AG04450 (cell line): ENCODE data around the gene KRTAP20-4. TPM values are rescaled to one million over a fixed set of nuclear protein-coding genes. Genes with fewer than 3 reads are reported as not detected.

Source experiments
- CTCF ChIA-PET: fragments of 300-600, 350-600 bp; formaldehyde crosslinking; extraction: SDS; loops from one replicate; lab custom pipeline; 2022; ENCODE audit warnings: antibody characterized with exemption, inconsistent platforms; lab: Charles Lee
- POLR2A ChIA-PET: fragments of 350-600 bp; formaldehyde crosslinking; extraction: SDS; loops from one replicate; lab custom pipeline; 2021; ENCODE audit warnings: antibody characterized with exemption, inconsistent platforms; lab: Yijun Ruan, JAX
- DNase-seq: peaks from one replicate; pipeline ENCODE4 v3.0.0-alpha.2; 2011; ENCODE audit warnings: low read depth, low spot score
- H3K27ac ChIP-seq: one replicate; pipeline ENCODE4 v1.5.1; 2012; ENCODE audit warnings: low read depth, low read length, control low read depth
- H3K27me3 ChIP-seq: one replicate; pipeline ENCODE4 v1.6.0; 2012; ENCODE audit warnings: low read length; ENCODE audit not compliant: control insufficient read depth, insufficient read depth
- H3K4me3 ChIP-seq: 2 replicates; pipeline ENCODE4 v1.5.1; 2011; ENCODE audit warnings: mild to moderate bottlenecking, low read depth, low read length, control low read depth
- H3K9me3 ChIP-seq: 2 replicates; pipeline ENCODE4 v1.5.1; 2012; ENCODE audit warnings: low read length; ENCODE audit not compliant: control insufficient read depth, insufficient read depth
- CTCF ChIP-seq: IDR thresholded peaks from 2 replicates; pipeline ENCODE4 v1.5.1; 2011; ENCODE audit warnings: low read depth, low read length, control low read depth, inconsistent platforms
- polyA plus RNA-seq: library from polyadenylated mRNA; depleted of rRNA; stranded (reverse); fragments of >200 nt; gene quantifications from 2 replicates; pipeline ENCODE4 v1.2.3, GENCODE V29; 2011

KRTAP20-4 gene
- polyA plus RNA-seq, 1 experiment, result not detected

- CTCF ChIA-PET, result no interaction called here
- TF ChIP-seq CTCF, result no peak
- Histone ChIP-seq H3K9me3 (peaks cover 37% of the 10 kb centered on the region), H3K4me3 (no peak overlapping the region), H3K27ac (no peak overlapping the region), H3K27me3 (no peaks in the 10 kb centered on the region)
- POLR2A ChIA-PET, result no interaction called here
- DNase-seq, result no peak
Measured at GRCh38 chr21:30623362-30623761, 2.9 kb downstream of the KRTAP20-4 start.

GRCh38 chr21:30625449-30626165, 5.2 kb downstream of the KRTAP20-4 start:
- H3K27me3 ChIP-seq, result no peaks in the 10 kb centered on the region
- ChIA-PET POLR2A (no interaction called here), CTCF (no interaction called here)
- H3K27ac ChIP-seq, result no peak overlapping the region
- peaks cover 39% of the 10 kb centered on the region for H3K9me3 ChIP-seq
- TF ChIP-seq CTCF, result no peak
- no peak overlapping the region for H3K4me3 ChIP-seq
- DNase-seq, result no peak

- no peaks in the 10 kb centered on the region for H3K27me3 ChIP-seq
- ChIA-PET CTCF (no interaction called here), POLR2A (no interaction called here)
- DNase-seq, result no peak
- peaks cover 34% of the 10 kb centered on the region for H3K9me3 ChIP-seq
- H3K27ac ChIP-seq, result no peak overlapping the region
- no peak for TF ChIP-seq CTCF
- no peak overlapping the region for H3K4me3 ChIP-seq
Measured at GRCh38 chr21:30628109-30628508, 7.7 kb downstream of the KRTAP20-4 start.

- CTCF ChIA-PET, result no interaction called here
Measured at GRCh38 chr21:30629200-30629599, 8.8 kb downstream of the KRTAP20-4 start.

GRCh38 chr21:30634906-30635305, 14.5 kb downstream of the KRTAP20-4 start, which contains the start of gene KRTAP20-2:
KRTAP20-2 (plus strand) TSS chr21:30635206; CDS start chr21:30635264, 58 bp downstream.
- H3K9me3 ChIP-seq, result peaks cover 24% of the 10 kb centered on the region
- no peak for TF ChIP-seq CTCF
- H3K27me3 ChIP-seq, result no peaks in the 10 kb centered on the region
- no peak within 1 kb of the TSS for H3K4me3 ChIP-seq
- ChIA-PET CTCF (no interaction called here), POLR2A (no interaction called here)
- H3K27ac ChIP-seq, result no peak within 1 kb of the TSS
- DNase-seq, result no peak

More at GRCh38 chr21:30629200-30629599, 8.8 kb downstream of the KRTAP20-4 start:
- Histone ChIP-seq H3K9me3 (peaks cover 28% of the 10 kb centered on the region), H3K27ac (no peak overlapping the region), H3K4me3 (no peak overlapping the region), H3K27me3 (no peaks in the 10 kb centered on the region)
- TF ChIP-seq CTCF, result no peak
- POLR2A ChIA-PET, result no interaction called here
- no peak for DNase-seq
